ENCODE results near the gene NECTIN1.

The NECTIN1 gene

GRCh38 chr11:119754656-119755355 is 25.8 kb upstream of the NECTIN1 start:
- no peak for DNase-seq (ENCODE audit: low read depth)

- no peak for DNase-seq (ENCODE audit: low read depth)
Measured at GRCh38 chr11:119754199-119754598, 25.2 kb upstream of the NECTIN1 start.

- no peak for DNase-seq (ENCODE audit: low read depth)
Measured at GRCh38 chr11:119752946-119753345, 23.9 kb upstream of the NECTIN1 start.

GRCh38 chr11:119752345-119752871 is 23.4 kb upstream of the NECTIN1 start:
- no peak for DNase-seq (ENCODE audit: low read depth)

GRCh38 chr11:119750056-119750455 is 21.1 kb upstream of the NECTIN1 start:
- no peak for DNase-seq (ENCODE audit: low read depth)

- DNase-seq (ENCODE audit: low read depth): no peak
Measured at GRCh38 chr11:119749006-119749565, 20.1 kb upstream of the NECTIN1 start.

GRCh38 chr11:119747868-119748660 is 19.1 kb upstream of the NECTIN1 start:
- DNase-seq (ENCODE audit: low read depth): no peak

- no peak for DNase-seq (ENCODE audit: low read depth)
Measured at GRCh38 chr11:119745776-119746535, 17.0 kb upstream of the NECTIN1 start.

- no peak for DNase-seq (ENCODE audit: low read depth)
Measured at GRCh38 chr11:119745112-119745511, 16.1 kb upstream of the NECTIN1 start.

GRCh38 chr11:119744577-119744976 is 15.6 kb upstream of the NECTIN1 start:
- DNase-seq (ENCODE audit: low read depth): no peak

GRCh38 chr11:119743006-119743405 is 14.0 kb upstream of the NECTIN1 start:
- DNase-seq (ENCODE audit: low read depth): no peak

GRCh38 chr11:119742263-119742861 is 13.4 kb upstream of the NECTIN1 start:
- DNase-seq (ENCODE audit: low read depth): no peak

- peak; percentile 25 for DNase-seq (ENCODE audit: low read depth)
Measured at GRCh38 chr11:119741369-119742262, 12.6 kb upstream of the NECTIN1 start.

- DNase-seq (ENCODE audit: low read depth): no peak
Measured at GRCh38 chr11:119739975-119740374, 11.0 kb upstream of the NECTIN1 start.

- no peak for DNase-seq (ENCODE audit: low read depth)
Measured at GRCh38 chr11:119739021-119739703, 10.2 kb upstream of the NECTIN1 start.

- DNase-seq (ENCODE audit: low read depth): no peak
Measured at GRCh38 chr11:119738059-119738439, 9.0 kb upstream of the NECTIN1 start.

- DNase-seq (ENCODE audit: low read depth): no peak
Measured at GRCh38 chr11:119737366-119738058, 8.5 kb upstream of the NECTIN1 start.

GRCh38 chr11:119734788-119735187 is 5.8 kb upstream of the NECTIN1 start:
- DNase-seq (ENCODE audit: low read depth): no peak

- DNase-seq (ENCODE audit: low read depth): no peak
Measured at GRCh38 chr11:119730789-119731386, 1.9 kb upstream of the NECTIN1 start.
